SKM-1 treated with dmso at 0.1 percent for 144 hours (cell line): ENCODE measurements around the gene ST14.

ENCODE experiments used
- DNase-seq: peaks from one replicate; lab custom pipeline; 2025; ENCODE audit not compliant: unreplicated experiment; lab: John Stamatoyannopoulos, UW

Gene ST14

GRCh38 chr11:130159657-130160497 lies at the start of gene ST14:
Gene ST14, plus strand, starts transcription at chr11:130159782. Its CDS starts 198 bp downstream, at chr11:130159980.
- DNase-seq, result peak; percentile 43

DNA sequence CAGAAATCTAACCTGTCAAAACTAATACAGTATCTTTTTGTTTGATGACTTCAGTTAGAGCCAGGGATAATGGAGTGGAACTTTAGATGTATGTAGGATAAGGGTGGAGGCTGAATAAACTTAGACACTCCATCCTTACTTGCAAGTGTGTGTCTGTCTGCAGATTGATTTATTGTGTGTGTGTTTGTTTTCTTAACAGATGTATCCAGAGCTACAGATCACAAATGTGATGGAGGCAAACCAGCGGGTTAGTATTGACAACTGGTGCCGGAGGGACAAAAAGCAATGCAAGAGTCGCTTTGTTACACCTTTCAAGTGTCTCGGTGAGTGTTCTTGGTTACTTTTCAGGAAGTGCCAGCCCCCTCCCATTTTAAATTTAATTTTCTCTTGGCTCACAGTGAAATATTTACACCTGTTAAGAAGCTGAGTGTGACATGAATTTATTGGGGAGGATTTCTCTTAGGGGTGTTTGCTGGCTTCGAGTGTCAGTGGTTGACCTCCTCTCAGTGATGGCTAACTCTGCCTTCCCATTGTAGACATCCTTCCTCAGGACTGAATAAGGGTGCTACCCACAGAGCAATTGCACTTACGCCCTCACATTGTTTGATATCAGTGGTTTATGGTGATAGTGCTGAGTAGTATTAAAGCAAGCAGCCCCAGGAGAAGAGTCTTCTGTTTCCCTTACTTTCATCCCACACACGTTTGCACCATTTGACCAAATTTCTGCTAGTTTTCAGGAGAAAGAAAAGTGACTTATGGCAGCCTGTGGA lies 49.1 kb upstream of the ST14 start:
- no peak for DNase-seq

DNA sequence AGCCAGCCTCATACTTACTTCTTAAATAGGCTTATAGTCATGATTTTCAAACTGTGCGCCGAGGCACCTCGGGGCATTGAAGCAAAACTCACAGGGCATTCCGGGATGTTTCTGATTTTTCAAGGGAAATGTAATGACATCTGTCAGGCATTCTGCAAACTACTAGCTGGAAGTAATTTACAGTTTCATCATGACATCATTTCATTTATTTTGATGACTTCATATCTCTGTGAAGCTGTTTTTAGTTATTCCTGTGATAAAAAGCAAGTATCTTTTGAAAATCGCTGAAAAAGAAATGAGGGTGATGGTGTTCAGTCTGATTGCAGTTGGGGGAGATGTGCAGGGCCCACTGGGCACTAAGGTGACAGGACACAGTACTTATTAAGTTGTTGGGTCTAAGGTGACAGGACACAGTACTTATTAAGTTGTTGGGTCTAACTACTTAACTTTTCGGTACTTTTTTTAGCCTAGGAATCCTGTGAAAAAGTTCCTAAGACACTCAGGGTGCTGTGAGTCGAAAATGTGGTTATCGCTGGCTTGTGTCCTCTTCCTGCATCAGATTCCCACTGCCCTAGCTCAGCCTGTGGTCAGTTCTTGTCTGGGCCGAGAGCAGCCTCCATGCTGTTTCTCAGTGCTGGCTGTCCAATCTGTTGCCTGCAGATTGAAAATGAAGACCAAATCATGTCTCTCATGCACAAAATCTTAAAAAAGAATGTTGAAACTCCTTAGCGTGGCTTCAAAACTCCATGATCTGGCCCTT lies 47.3 kb upstream of the ST14 start:
- no peak for DNase-seq

DNA sequence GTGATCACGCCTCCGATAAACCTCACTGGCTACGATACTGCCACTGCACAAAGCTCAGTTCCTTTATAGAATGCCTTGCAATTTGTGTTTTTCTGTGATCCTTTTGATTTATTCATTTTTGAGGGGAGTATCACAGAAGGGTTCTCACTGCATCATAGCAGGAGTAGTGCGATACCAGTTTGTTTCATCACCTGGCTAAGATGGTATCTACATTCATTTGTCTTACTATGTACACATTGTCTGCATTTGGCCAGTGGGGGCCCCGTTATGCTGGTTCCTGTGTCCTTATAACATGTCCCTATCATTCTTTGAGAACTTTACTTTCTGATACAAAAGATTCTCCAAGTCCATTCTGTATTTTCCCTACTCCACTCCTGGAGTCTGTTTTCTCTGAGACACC lies 45.3 kb upstream of the ST14 start:
- no peak for DNase-seq

DNA sequence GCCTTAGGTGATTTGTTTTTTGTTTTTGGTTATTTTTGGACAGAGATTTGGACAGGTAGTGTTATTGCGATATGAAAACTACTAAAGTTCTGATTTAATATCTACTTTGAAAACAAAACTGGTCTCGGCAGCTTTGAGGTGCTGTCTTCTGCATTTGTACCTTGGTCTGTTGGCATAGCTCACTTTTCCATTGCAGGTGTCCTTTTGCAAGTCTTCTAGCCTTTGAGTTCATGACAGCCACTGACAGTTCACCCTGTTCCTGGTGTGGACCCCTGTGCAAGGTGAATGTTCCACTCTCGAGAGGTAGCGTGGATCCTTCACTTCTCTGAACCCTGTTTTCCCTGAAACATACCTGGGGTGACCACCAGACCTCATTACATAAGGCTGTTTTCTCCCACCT lies 44.9 kb upstream of the ST14 start:
- no peak for DNase-seq

- DNase-seq, result no peak
Measured at GRCh38 chr11:130115218-130115617, 44.4 kb upstream of the ST14 start.

DNA sequence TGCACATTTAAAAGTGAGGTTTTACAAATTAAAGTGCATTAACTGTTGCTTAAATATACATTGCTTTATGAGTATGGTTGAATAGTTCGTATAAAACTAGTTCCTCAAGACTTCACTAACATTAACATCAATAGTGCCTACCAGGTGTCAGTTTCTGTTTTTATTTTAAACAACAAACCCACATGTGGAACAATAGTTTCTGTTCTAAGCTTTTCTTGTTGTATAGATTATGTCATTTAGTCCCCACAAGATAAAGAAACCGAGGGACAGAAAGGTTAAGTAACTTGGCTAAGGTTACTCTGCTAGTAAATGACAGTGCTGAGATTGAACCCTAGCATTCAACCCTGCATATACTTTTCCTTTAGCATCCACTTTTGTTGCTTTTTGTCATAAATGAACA lies 41.4 kb upstream of the ST14 start:
- DNase-seq, result no peak

DNA sequence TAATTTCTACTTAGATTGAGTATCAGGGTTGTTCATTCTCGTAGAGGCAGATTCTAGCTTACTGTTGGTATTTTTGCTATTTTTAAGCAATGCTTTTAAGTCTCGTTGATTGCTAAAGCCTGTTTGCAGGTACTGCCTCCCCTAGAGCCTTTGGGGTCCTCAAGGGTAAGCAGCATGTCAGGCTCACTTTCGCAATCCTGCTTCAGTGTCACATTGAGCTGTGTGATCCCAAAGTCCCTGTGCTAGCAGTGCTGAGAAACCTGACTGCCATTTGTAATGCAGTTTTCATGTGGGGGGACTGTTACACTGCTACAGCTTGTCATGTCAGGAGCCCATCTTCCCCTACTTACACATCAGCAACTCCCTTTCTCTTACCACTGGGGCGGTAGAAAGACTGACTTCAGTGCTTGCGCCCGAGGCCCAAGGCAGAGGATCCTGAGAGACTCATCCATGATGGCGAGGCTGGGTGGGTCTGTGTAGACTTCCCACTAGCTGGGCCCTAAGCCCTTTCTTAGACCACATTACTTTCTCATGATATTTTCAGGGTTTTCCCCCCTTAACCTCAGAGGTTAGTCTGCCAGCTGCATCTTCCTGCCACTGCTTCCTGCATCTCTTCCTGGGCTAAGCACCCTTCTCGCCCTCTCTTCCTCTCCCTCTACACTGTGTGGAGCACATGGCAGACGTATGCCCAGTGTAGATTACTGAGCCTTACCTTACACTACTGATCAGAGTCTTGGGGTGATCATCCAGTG lies 40.8 kb upstream of the ST14 start:
- DNase-seq, result no peak

GRCh38 chr11:130120045-130120444 lies 39.5 kb upstream of the ST14 start:
- DNase-seq, result no peak

DNA sequence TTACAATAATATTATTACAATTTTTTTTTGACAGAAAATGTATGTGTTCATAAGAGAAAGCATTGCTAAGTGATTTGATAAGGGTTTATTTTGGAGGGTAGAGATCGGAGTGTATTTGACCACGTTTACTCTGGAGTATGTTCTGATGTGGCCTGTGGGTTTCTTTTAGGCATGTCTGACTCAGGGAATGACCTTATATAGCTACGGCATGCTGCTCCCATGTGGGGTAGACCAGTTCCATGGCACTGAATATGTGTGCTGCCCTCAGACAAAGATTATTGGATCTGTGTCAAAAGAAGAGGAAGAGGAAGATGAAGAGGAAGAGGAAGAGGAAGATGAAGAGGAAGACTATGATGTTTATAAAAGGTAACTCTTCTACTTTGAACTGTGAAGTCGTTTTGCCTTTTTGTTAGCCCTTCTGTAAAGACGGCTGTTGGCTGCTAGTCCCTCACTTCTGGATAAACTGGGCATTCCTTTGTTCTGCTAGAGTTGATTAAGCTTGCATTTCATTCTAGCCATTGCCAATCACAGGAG lies 38.1 kb upstream of the ST14 start:
- DNase-seq, result no peak

- no peak for DNase-seq
Measured at GRCh38 chr11:130122141-130122575, 37.4 kb upstream of the ST14 start.

DNA sequence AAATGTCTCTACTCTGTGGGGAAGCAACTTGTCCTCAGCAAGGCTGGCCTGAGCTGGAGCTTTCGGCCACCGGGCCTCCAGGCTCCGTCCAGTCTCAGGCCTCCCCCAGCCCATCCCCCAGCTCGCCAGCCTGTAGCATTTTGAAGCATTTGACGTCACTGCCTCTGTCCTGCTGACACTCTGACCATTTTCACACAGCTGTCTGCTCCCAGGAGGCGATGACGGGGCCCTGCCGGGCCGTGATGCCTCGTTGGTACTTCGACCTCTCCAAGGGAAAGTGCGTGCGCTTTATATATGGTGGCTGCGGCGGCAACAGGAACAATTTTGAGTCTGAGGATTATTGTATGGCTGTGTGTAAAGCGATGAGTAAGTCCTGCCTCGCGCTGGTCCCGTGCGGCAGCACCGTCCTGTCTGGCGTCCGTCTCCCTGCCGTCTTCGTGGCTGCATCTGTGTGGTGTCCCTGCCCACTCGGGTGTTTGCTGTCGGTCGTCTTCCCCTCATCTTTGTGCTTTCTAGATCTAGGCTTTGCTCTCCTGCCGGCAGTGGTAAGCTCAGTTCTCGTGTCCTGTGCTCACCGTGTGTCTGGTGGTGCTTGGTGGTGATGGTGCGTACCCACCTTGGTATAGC lies 36.1 kb upstream of the ST14 start:
- DNase-seq, result no peak

GRCh38 chr11:130124096-130124495 lies 35.5 kb upstream of the ST14 start:
- peak; percentile 98 for DNase-seq

DNA sequence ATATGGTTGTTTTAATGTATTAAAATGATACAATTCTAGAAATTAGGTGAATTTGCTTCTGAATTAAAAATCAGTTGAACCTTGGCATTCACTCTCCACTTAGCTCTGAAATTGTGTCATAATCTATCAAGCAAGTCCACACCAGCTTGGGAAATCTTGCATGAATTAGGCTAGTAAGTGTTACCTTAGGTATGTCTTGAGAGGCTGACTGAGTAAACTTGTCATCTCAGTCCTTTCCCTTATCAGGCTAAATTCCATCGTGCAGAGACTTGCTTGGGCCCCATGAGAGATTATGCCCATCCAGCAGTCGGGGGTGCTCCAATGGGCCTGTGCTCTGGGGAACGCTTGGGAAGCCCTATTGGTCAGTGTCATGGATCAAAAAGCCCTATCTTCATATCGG lies 33.9 kb upstream of the ST14 start:
- DNase-seq, result no peak

- DNase-seq, result no peak
Measured at GRCh38 chr11:130126516-130126915, 33.1 kb upstream of the ST14 start.

- no peak for DNase-seq
Measured at GRCh38 chr11:130127509-130127908, 32.1 kb upstream of the ST14 start.

DNA sequence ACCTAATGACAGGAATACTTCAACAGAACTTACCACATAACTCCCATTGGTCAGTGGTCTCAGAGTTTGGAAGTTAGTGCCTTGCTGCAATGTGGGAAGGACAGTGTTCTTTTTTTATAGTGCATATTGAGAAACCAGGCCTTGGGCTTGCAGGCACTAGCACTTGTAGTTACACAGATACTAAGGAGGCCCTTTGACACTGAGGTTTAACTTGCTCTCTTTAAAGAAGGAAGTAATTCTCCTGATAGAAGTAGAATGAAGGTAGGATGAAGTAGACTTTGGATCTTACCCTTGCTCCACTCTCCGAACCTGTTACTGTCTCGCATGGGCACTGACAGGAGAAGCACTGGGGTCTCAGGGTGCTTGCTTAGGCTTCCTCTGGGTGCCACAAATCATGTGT lies 31.0 kb upstream of the ST14 start:
- DNase-seq, result peak; percentile 54

- DNase-seq, result no peak
Measured at GRCh38 chr11:130129922-130130321, 29.7 kb upstream of the ST14 start.

DNA sequence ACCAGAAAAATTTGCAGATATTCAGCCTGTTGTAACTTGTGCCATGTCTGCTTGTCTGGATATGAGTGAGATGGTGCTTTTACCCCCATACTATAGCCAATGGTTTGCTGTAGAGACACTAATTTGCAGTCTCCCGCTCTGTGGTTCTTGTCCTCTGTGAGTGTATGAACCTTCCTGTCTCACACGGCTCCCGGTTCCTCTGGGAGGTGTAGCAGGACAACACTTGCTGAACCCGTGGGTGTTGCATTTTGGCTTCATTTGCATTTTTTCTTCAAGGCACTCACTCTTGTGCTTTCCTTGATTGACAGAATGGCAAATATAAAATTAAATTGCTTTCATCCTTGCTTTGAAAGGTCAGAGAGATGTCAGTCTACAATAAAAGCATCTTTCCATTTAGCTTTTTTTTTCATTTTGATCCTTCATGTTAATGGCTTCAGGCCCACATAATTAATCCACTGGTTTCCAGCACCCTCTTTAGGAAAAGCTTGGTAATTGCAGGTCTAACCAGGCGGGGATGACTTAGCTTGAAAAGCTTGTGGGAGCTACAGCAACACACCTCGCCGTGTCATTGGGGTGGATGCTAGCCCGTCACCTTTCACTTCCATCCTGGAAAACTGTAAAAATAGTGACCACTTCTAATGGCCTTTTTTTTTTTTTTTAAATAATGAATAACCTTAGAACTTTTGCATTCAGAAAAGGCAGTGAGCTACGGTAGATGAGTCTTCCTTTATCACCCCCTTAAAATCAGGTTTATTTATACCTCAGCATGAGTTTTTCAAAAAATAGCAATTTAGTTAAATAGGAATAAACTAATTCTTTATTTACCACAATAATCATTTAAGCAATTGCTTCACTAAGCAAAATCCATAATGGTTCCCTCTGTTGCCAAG lies 27.4 kb upstream of the ST14 start:
- peak; percentile 46 for DNase-seq
